NCI-H69 (cell line): Measurements from ENCODE around the gene EHMT2.
"Not testable (repeated sequence)": the region's sequence is repeated elsewhere in the genome, so short reads cannot be mapped to it uniquely, and the experiment has no call there.

Experiments
- DNase-seq: peaks from one replicate; lab custom pipeline; 2025; lab: John Stamatoyannopoulos, UW

The EHMT2 gene

DNA sequence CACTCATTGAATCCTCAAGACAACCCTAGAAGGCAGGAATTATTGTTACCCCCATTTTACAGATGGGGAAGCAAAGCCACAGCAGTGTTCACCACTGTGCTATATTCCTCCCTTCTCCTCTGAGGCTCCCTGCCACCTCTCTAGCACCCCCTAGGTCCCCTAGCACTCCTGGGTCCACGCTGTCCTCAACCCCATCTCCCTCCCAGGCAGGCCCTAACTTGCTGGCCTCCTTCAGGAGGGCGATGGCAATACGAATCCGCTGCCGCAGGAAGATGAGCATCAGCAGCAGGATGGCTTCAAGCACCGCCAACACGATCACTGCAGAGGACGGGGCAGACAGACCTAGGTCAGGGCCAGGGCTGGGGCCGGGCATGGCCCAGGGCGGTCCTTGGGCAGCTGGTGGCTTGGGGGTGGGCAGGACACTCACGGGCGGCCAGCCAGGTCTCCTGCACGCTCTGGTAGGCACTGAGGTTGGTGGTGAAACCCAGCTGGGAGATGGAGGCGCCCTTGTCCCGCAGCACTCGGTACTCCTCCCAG is 27.0 kb downstream of the EHMT2 start:
- no peak for DNase-seq

DNA sequence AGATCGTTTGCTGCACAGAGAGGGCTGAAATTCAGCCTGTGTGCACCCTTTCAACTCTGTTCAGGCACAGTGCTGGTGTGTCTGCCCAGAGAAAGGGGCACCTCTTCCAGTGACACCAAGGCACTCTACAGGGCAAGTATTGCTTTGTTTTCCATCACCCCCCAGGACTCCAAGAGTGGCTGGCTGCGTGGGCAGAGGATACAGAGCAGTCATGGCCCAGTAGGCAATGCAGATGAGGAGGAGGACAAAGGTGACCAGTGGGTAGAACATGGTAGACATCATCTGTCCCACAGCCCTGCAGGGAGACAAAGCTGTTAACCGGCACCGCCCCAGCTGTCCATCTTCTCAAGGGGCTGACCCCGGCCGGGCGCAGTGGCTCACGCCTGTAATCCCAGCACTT is 28.2 kb downstream of the EHMT2 start:
- no peak for DNase-seq

DNA sequence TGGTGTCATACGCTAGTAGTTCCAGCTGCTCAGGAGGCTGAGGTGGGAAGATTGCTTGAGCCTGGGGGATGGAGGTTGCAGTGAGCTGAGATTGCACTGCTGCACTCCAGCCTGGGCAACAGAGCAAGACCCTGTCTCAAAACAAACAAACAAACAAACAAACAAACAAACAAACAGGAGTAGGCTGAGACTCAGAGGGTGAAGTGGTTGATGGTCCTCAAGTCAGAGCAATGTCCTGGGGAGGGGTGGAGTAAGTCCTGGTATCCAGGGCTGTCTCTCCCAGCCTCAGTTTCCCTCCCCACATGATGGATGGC is 28.9 kb downstream of the EHMT2 start:
- DNase-seq = not testable (repeated sequence)

DNA sequence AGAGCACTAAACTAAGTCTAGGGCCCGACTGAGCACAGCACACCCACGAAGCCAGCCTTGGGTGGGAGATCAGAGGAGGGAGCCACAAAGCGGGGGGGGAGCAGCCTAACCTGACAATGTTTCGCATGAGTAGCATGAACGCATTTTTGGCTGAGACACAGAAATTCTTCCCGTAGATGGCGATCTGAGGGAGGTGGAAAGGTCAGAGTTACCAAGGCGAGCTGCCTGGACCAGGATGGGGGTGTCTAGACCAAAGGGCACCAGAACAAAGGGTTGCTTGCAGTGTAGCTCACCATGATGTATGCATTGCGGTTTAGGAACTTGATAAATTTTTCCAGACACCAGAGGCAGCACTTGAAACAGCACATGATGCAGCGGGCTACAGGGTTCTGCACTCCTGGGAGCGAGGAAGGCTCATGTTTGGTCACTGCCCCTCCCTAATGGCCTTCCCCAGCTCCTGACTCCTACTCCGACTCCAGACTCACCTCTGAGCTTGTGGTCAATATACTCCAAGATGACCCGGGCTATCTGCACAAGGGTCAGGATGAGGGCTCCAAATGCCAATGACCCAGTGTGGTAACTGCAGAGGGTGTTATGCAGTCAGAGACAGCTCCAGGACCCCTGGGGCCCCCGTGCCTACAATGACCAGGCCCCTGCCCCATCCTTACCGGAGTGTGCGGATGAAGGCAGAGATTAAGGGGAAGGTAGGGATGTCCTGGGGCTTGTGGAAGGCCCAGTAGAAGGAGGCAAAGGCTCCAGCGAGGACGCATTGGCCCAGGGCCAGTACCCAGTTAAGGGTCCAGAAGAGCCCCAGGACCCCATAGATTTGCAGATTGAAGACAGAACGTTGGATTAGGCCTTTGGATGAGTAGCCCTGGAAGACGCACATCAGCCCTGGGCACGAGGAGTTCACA is 32.0 kb downstream of the EHMT2 start:
- DNase-seq = no peak

DNA sequence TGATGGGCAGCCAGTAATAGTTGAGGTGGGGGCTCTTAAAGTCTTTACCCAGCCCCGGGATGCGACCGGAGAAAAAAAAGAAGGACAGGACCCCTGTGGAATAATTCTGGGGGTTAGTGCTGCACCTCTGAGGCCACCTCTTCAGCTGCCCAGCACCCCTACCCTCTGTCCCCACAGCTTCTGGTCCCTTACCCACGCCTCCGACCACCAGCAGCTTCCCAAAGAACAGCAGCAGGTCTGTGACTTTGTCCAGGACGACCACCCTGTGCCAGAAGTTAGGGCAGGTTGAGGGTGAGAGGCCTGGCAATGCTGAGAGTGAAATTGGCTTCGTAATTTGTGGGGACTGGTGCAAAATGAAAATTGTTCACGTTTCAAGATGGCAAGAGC is 32.7 kb downstream of the EHMT2 start:
- no peak for DNase-seq

DNA sequence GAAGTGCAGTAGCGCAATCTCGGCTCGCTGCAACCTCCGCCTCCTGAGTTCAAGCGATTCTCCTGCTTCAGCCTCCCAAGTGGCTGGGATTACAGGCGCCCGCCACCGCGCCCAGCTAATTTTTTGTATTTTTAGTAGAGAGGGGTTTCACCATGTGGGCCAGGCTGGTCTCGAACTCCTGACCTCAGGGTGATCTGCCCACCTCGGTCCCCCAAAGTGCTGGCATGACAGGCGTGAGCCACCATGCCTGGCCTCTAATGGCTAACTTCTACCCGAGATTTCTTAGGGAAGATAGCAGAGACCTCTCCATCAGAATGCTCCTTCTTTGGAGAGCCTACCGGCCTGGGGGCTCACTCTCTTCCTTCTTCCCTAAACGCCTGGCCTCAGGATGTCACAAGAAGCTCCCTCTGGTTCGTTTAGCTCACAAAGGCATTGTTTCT is 33.4 kb downstream of the EHMT2 start:
- DNase-seq = not testable (repeated sequence)

DNA sequence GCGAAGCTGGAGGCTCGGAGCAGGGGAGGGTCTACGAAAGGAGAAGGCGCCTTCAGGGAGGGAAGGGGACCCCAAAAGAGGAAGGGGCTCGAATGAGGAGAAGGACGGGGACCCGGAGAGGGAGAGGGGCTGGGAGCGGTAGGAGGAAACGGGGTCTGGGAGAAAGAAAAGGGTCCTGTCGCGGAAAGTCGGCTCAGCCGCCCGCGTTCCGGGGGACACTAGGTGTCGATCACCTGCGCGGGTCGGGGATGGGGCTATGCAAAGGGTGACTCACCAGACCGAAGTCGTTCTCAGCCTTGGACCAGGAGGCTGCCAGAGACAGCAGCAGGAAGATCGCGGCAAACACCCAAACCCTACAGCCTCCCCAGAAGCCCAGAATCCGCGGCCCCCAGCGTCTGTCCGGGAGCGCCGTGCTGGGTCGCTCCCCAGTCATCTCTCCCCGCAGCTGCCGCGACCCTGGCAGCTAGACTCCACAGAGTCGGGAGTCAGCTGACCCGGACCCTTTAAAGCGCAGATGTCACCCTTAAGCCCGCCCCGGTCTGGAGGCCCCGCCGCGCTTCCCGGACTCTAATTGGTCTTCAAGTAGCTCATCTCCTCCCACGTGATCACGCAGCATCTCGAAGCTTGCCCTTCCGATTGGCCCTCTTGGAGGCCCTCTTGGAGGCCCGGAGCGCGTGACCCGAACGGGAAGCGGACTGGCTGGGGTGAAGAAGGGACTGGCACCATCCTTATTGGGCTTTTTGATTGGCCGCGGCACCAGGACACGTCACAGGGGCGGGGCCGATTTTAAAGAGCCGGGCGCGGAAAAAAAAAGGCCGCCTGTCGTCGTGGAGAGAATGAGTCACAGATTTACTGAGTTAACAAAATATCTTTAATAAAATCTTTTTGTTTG is 34.9 kb downstream of the EHMT2 start, which contains the start of gene NEU1:
TSS of gene NEU1 (minus strand) at position 478 of the 892 bp plus-strand sequence. CDS start at position 433, 45 bp downstream.
- DNase-seq = peak; percentile 100

DNA sequence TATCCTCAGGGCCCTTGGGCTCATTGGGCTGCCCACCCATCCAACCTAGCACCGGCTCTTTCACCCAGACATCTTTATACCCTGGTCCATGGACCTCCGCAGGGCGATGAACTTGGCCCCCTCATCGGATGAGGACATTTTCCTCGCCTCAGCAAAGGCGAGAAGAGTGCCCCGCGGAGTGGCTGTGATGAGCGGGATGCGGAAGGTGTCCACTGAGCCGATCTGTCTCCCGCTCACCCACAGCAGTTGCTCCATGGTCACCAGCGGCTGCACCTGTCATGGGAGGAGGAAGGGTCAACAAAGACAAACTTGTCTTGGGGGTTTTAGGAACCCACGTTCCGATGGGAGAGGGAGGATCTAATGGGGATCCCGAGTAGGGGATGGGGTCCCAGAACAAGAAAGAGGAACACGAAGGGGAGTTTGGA is 35.6 kb downstream of the EHMT2 start:
- DNase-seq = no peak

DNA sequence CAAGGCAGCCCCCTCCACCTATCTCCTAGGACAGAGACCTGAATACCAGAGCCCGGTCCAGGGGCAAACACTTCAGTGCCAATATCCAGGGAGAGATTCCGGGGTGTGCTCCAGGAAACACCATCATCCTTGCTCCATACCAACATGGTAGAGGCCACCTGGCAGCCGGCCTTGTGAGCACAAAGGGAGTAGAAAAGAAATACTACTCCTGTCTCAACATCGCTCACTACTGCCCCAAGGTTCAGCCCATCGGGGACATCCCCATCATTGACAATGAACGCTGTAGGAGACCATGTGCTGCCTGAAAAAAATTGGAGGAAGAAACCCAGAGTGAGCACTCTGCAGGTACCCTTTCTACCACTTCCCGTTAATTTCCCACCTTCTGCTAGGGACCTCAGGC is 36.3 kb downstream of the EHMT2 start:
- no peak for DNase-seq

DNA sequence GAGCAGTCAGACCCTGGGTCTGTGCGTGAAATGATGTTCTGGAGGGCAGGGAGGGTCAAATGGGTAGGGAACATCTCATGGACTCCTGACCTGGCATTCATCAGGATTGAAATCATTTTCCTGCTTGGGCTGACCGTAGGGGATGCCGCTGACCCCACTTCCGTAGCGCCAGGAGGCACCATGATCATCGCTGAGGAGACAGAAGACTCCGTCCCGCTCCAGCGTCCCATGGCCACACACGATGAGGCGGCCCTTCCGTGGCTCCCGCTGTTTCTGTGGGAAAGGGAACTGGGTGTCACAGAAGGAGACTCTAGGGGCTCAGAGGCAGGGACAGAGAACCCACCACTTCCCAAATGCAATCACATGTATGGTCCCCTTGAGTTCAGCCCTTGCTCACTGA is 37.1 kb downstream of the EHMT2 start:
- DNase-seq = no peak

DNA sequence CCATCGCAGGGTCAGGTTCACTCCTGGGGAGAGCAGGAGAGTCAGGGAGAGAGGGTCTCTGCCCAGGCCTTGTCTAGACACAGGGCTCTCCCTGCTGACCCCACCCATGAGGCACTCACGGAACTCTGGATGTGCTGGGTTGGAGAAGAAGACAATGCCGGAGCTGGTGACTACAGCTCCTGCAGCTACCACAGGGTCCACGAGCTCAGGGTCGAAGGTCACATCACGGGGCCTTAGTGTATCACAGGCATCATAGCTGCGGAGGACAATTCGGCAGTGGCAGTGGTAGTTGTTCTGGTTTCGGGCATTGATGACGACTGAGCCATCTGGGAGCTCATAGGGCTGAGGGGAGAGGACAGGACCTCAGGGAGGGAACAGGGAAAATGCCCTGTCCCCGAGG is 37.6 kb downstream of the EHMT2 start:
- no peak for DNase-seq

DNA sequence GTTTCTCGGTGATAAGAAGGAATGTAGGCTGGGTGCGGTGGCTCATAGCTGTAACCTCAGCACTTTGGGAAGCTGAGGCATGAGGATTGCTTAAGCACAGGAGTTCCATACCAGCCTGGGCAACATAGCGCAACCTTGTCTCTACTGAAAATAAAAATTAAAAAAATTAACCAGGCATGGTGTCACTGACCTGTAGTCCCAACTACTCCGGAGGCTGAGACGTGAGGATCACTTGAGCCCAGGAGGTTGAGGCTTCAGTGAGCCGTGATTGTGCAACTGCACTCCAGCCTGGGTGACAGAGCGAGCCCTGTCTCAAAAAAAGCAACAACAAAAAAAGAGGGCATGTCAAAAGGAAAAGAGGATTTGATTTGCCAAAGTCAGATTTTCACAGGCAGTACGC is 38.8 kb downstream of the EHMT2 start:
- no peak for DNase-seq

DNA sequence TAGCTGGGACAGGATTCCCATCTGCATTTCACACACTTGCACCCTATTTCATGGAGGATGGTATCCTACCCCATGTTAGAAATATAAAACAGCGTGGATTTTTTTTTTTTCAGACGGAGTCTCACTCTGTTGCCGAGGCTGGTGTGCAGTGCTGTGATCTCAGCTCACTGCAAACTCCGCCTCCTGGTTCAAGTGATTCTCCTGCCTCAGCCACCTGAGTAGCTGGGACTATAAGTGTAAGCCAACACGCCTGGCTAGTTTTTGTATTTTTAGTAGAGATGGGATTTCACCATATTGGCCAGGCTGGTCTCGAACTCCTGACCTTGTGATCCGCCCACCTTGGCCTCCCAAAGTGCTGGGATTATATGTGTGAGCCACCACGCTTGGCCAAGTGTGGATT is 39.7 kb downstream of the EHMT2 start:
- not testable (repeated sequence) for DNase-seq

DNA sequence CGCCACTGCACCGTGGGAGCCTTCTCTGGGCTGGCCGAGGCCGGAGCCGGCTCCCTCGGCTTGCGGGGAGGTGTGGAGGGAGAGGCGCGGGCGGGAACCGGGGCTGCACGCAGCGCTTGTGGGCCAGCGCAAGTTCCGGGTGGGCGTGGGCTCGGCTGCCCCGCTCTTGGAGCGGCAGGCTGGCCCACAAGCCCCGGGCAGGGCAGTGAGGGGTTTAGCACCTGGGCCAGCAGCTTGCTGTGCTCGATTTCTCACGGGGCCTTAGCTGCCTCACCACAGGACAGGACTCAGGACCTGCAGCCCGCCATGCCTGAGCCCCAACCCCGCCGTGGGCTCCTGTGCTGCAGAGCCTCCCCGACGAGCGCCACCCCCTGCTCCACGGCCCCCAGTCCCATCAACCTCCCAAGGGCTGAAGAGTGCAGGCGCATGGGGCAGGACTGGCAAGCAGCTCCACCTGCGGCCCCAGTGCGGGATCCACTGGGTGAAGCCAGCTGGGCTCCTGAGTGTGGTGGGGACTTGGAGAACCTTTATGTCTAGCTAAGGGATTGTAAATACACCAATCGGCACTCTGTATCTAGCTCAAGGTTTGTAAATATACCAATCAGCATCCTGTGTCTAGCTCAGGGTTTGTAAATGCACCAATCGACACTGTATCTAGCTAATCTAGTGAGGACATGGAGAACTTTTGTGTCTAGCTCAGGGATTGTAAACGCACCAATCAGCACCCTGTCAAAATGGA is 45.3 kb downstream of the EHMT2 start:
- DNase-seq = peak; percentile 82

DNA sequence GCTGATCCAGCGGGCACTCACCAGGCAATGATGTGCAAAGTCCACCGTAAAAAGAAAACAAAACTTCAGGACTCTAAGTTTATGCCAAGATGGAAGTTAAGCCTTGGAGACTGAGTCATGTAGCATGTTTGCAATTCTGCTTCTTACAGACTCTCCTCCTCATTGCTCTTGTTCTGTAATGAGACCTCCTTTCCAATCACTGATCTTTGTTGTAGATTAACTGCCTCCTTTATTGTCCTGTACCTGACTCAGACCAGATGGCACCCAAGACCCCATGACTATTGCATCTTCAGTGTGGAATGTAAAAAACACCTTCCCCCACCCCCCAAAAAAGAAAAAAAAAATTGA is 46.0 kb downstream of the EHMT2 start:
- peak; percentile 67 for DNase-seq

DNA sequence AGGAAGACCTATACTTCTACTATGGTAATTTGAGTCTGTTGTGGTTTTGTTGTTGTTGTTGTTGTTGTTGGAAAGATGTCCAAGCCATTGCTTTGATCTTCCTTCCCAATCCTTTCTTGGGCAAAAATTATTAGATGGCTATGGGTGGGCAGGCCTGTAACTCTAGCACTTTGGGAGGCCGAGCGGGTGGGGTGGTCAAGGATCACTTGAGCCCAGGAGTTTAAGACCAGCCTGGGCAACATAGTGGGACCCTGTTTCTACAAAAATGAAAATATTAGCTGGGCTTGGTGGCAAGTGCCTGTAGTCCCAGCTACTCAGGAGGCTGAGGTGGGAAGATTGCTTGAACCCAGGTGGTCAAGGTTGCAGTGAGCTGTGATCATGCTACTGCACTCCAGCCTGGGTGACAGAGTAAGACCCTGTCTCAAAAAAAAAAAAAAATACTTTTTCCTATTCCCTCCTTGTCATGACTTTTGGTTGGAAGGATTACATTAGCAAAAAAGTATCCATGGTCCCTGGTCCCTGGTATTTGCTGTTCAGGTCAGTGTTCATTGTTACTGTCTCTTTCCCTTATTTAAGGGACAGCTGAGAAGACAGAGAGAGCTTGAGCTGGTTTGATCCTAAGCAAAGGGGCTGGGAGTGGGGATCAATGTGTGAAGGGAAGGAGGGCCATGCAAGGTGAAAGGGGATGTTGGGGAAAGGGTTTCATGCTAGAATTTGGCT is 46.6 kb downstream of the EHMT2 start:
- no peak for DNase-seq

DNA sequence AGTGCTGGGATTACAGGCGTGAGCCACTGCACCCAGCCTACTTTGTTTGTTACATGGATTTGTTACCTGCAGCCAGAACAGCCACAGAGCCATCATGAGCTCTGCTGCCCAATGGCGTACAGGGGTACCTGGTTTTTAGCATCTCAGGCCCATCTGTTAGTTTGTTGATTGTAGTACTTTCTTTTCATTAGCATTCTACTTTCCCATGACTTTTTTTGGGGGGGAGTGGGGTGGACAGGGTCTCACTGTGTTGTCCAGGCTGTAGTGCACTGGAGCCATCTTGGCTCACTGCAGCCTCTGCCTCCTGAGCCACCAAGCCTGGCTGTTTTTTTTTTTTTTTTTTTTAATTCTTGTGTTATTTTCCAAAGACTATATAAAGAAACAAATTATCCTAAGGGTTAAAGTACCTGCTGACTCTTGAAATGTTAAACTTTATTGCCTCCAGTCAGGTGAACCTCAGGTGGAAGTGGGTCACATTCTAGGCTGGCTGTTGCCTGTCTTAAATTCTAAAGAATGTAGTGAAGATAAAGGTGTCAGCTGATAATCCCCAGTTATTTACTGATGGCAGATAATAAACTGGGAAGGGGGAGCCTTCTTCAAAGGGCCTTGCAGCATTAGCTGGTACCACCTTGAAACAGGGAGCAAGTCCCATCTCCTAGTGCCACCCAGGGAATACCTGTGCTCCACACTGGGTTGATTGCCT is 50.1 kb downstream of the EHMT2 start:
- DNase-seq = no peak

DNA sequence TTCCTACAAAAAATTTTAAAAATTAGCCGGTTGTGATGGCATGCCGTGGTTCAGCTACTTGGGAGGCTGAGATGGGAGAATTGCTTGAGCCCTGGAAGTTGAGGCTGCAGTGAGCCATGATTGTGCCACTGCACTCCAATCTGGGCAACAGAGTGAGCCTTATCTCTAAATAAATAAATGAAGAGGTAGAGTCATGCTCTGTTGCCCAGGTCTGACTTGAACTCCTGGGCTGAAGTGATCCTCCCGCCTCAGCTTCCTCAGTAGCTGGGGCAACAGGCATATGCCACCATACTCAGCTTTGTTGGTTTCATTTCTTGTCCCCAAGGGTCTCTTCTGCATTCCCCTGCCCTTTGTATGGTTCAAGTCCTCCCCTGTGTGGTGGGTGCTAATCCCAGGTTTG is 53.0 kb downstream of the EHMT2 start:
- no peak for DNase-seq

DNA sequence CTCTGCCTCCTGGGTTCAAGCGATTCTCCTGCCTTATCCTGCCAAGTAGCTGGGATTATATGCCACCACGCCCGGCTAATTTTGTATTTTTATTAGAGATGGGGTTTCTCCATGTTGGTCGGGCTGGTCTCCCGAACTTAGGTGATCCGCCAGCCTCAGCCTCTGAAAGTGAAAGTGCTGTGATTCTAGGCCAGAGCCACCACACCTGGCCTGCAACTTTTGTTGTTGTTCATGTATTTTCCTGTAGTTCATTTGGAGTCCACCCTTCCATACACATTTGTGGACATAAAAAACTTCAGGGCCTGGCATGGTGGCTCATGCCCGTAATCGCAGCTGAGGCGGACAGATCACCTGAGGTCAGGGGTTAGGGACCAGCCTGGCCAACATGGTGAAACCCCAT is 55.4 kb downstream of the EHMT2 start:
- DNase-seq = no peak

DNA sequence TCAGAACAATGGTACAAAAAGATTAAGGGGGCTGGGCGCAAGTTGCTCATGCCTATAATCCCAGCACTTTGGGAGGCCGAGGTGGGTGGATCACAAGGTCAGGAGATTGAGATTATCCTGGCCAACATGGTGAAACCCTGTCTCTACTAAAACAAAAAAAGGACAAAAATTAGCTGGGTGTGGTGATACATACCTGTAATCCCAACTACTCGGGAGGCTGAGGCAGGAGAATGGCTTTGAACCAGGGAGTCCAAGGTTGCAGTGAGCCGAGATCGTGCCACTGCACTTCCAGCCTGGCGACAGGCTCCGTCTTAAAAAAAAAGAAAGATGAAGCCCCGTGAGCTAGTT is 57.7 kb downstream of the EHMT2 start:
- not testable (repeated sequence) for DNase-seq

DNA sequence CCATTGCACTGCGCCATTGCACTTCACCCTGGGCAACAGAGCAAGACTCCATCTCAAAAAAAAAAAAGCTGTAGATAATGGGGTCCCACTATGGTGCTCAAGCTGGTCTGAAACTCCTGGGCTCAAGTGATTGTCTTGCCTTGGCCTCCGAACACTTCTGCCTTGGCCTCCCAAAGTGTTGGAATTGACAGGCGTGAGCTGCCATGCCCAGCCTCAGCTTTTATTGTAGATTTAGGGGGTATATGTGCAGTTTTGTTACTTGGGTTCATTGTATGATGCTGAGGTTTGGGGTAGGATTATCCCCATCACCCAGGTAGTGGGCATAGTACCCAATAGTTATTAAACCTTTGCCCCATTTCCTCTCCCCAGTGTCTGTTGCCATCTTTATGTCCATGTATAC is 58.5 kb downstream of the EHMT2 start:
- no peak for DNase-seq
